ENCODE measurements around the gene STK24. TPM values are rescaled to one million over a fixed set of nuclear protein-coding genes. Genes with fewer than 3 reads are reported as not detected.

Gene STK24
- total and polyA plus RNA-seq, 2 of the 4 experiments (the other 2 are of a cell fraction) = 29.2 to 43.4 TPM

GRCh38 chr13:98585398-98585754 is 8.5 kb upstream of the STK24 start:
- Histone ChIP-seq H4K20me1 (ENCODE audit: insufficient read depth, low read length) (no peaks in the 10 kb centered on the region), H2BK15ac (ENCODE audit: low read depth, low read length) (no peak overlapping the region), H4K8ac (ENCODE audit: low read depth in 2 of 2, low read length in 2 of 2) (no peak overlapping the region), H2BK20ac (ENCODE audit: low read depth, low read length) (no peak overlapping the region), H2AFZ (replicated peaks; ENCODE audit: low read length, poor library complexity) (no peak overlapping the region), H2AK5ac (ENCODE audit: low read depth, low read length) (no peak overlapping the region), H3K9ac (ENCODE audit: low read depth, low read length) (no peak overlapping the region), H3K4me1 (ENCODE audit: control insufficient read depth, insufficient read depth, low read length) (peaks cover 6% of the 10 kb centered on the region), H3K36me3 (ENCODE audit: control insufficient read depth, insufficient read depth, low read length) (no peaks in the 10 kb centered on the region), H4K5ac (ENCODE audit: low read depth, low read length) (no peak overlapping the region), H2BK120ac (ENCODE audit: low read depth, low read length) (no peak overlapping the region), H4K91ac (ENCODE audit: insufficient read depth, low read depth, low read length) (no peak overlapping the region), H3K23ac (ENCODE audit: low read depth, low read length) (no peak overlapping the region), H2AK9ac (replicated peaks; ENCODE audit: low read depth, low read length, poor library complexity) (no peak overlapping the region), H3K56ac (ENCODE audit: extremely low read depth, insufficient read depth, low read length) (no peak overlapping the region), H3K27me3 (ENCODE audit: control insufficient read depth, insufficient read depth, low read length) (no peaks in the 10 kb centered on the region), H3K9me1 (ENCODE audit: insufficient read depth, low read length) (peaks cover 4% of the 10 kb centered on the region), H2BK5ac (ENCODE audit: low read depth, low read length, poor library complexity, severe bottlenecking) (no peak overlapping the region), H3K79me1 (ENCODE audit: low read depth in 1 of 2, low read length in 2 of 2) (no peaks in the 10 kb centered on the region), H3K27ac (ENCODE audit: insufficient read depth, low read length) (no peak overlapping the region), H3K14ac (replicated peaks; ENCODE audit: low read depth, low read length) (no peak overlapping the region), H3K4me3 (ENCODE audit: insufficient read depth, low read depth, low read length) (no peak overlapping the region), H3K4me2 (ENCODE audit: low read depth, low read length) (no peak overlapping the region), H3K9me3 (ENCODE audit: control insufficient read depth, insufficient read depth, low read length) (no peaks in the 10 kb centered on the region), H3K4ac (ENCODE audit: low read depth, low read length) (no peak overlapping the region), H3K18ac (ENCODE audit: low read depth, low read length) (no peak overlapping the region)
- intact Hi-C loops (cut with micrococcal nuclease) (no loop called here), dilution Hi-C loops (cut with HindIII; ENCODE audit: low sequenced_read_pairs, unreplicated experiment) (no loop called here), in situ Hi-C loops (cut with MboI; ENCODE audit: low sequenced_read_pairs) (no loop called here)
- TF ChIP-seq RFX5 (IDR thresholded peaks at IDR 0.05; ENCODE audit: low read depth, low read length) (no peak), CHD1 (IDR thresholded peaks at IDR 0.05; ENCODE audit: low read depth, low read length) (no peak), MXI1 (IDR thresholded peaks at IDR 0.05; ENCODE audit: borderline replicate concordance, low read depth, low read length) (no peak), MAZ (IDR thresholded peaks at IDR 0.05; ENCODE audit: borderline replicate concordance, low read depth, low read length) (no peak), RAD21 (IDR thresholded peaks at IDR 0.05; ENCODE audit: low read length) (no peak), ELK1 (IDR thresholded peaks at IDR 0.05; ENCODE audit: borderline replicate concordance, low read depth, low read length) (no peak), RCOR1 (IDR thresholded peaks at IDR 0.05; ENCODE audit: insufficient replicate concordance, low read length) (no peak), BHLHE40 (IDR thresholded peaks at IDR 0.05; ENCODE audit: low read depth, low read length) (no peak), USF2 (IDR thresholded peaks at IDR 0.05; ENCODE audit: low read depth, low read length) (no peak), CTCF (conservative IDR thresholded peaks at IDR 0.05; ENCODE audit: low read depth, low read length) (no peak), MAFK (IDR thresholded peaks at IDR 0.05; ENCODE audit: low read depth, low read length) (no peak), NFE2L2 (IDR thresholded peaks at IDR 0.05; ENCODE audit: low read depth, low read length) (no peak), FOS (IDR thresholded peaks at IDR 0.05; ENCODE audit: low read depth, low read length) (no peak)
- BruUV-seq (replicated peaks) = no TSS peak
- ChIA-PET POLR2A (ENCODE audit: unreplicated experiment) (interaction anchor here (0.6 kb wide), 1 partner anchor 39 kb away, joined by 4 read pairs; no protein-coding TSS in a partner anchor), CTCF (interaction anchor here (0.7 kb wide), 1 partner anchor 352 kb away, joined by 3 read pairs; no protein-coding TSS in a partner anchor)
- DNase-seq (no peak), ATAC-seq (ENCODE audit: low read depth) (no peak)
- no CpG with 5 or more reads among the region's 5 CpGs for WGBS, 2 experiments (ENCODE audit: extremely low coverage in 2 of 2, insufficient read length in 1 of 2)
